Gastrocnemius medialis (tissue), 4 donors: Measurements from ENCODE around the gene TXLNB.

Experiments
- CTCF ChIP-seq, 5 experiments: fragments of 450-650 bp in 3 of 5; fragments of 200-600 bp in 2 of 5; sonication (generic) in 2 of 5; IDR thresholded peaks in 4 of 5; conservative IDR thresholded peaks in 1 of 5; 1 replicate in 4 of 5; 2 replicates in 1 of 5; pipeline ENCODE4 v1.5.1; 2016 to 2019; ENCODE audit warnings: antibody characterized with exemption in 5 of 5, mild to moderate bottlenecking in 3 of 5, moderate library complexity in 3 of 5
- POLR2A ChIP-seq, 2 donors: fragments of 450-650 bp; IDR thresholded peaks; one replicate each; pipeline ENCODE4 v1.6.1; 2017; ENCODE audit warnings: antibody characterized with exemption in 2 of 2, mild to moderate bottlenecking in 2 of 2, moderate library complexity in 2 of 2

DNA sequence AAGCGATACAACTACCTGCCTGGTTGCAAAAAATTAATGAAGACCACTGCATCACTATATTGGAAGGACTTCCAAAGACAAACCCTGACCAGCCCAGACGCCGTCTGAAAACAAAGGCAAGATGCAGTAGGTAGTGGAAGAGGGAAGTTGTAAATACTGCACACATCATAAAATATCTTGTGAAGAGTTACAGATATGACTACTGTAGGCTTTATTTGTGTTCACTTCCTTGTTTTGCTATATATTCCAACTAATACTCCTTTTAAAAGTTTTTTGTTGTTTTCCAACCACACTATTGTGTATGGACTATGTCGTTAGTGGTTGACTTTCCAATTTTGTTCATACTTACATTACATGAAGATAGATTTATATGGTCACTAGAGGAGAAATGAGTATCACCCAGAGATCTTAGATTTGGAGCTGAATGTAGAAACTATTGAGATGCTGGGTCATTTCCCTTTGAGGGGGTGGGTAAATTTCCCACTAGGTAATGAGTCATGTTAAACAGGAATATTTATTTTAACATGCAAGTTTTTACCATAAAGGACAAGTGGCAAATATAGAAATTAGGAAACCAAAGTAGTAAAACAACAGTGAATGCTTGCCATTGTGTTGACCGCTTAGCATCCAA is 16.6 kb upstream of the TXLNB start:
- TF ChIP-seq CTCF (IDR thresholded peaks at IDR 0.05 in 4 of 5, conservative IDR thresholded peaks at IDR 0.05 in 1 of 5) (no peak), POLR2A (IDR thresholded peaks at IDR 0.05) (no peak)
